Measurements from ENCODE around the gene EIF4E2.

EIF4E2 gene

GRCh38 chr2:232578626-232579025 lies 28.1 kb downstream of the EIF4E2 start:
- no peak for DNase-seq (ENCODE audit: extremely low spot score)
- ChIA-PET POLR2A (no interaction called here), CTCF (interaction anchor here (2.1 kb wide), 1 partner anchor 10 kb away, joined by 5 read pairs; no protein-coding TSS in a partner anchor)
- no peak for TF ChIP-seq CTCF (IDR thresholded peaks at IDR 0.05; ENCODE audit: control extremely low read depth, extremely low read depth, low read depth, missing control alignments)

GRCh38 chr2:232580648-232580981 lies 30.1 kb downstream of the EIF4E2 start:
- ChIA-PET POLR2A (no interaction called here), CTCF (interaction anchor here (1.4 to 2.4 kb wide), 2 partner anchors 9 to 11 kb away, joined by 3 to 9 read pairs; no protein-coding TSS in a partner anchor)
- no peak for DNase-seq (ENCODE audit: extremely low spot score)
- no peak for TF ChIP-seq CTCF (IDR thresholded peaks at IDR 0.05; ENCODE audit: control extremely low read depth, extremely low read depth, low read depth, missing control alignments)

- ChIA-PET POLR2A (no interaction called here), CTCF (no interaction called here)
These were observed 31.2 kb downstream of the EIF4E2 start for GRCh38 chr2:232581725-232582124.

GRCh38 chr2:232584238-232584637 lies 33.7 kb downstream of the EIF4E2 start:
- CTCF ChIA-PET, result interaction anchor here (1.2 kb wide), 1 partner anchor 9 kb away, joined by 4 read pairs; no protein-coding TSS in a partner anchor
- DNase-seq (ENCODE audit: extremely low spot score), result no peak
- no peak for TF ChIP-seq CTCF (IDR thresholded peaks at IDR 0.05; ENCODE audit: control extremely low read depth, extremely low read depth, low read depth, missing control alignments)
- POLR2A ChIA-PET, result no interaction called here

More at GRCh38 chr2:232581725-232582124, 31.2 kb downstream of the EIF4E2 start:
- no peak for DNase-seq (ENCODE audit: extremely low spot score)
- no peak for TF ChIP-seq CTCF (IDR thresholded peaks at IDR 0.05; ENCODE audit: control extremely low read depth, extremely low read depth, low read depth, missing control alignments)

- no peak for DNase-seq (ENCODE audit: extremely low spot score)
- ChIA-PET POLR2A (no interaction called here), CTCF (interaction anchor here (0.8 to 0.9 kb wide), 2 partner anchors 18 to 55 kb away, joined by 3 read pairs; no protein-coding TSS in a partner anchor)
- no peak for TF ChIP-seq CTCF (IDR thresholded peaks at IDR 0.05; ENCODE audit: control extremely low read depth, extremely low read depth, low read depth, missing control alignments)
These were observed 36.5 kb downstream of the EIF4E2 start for GRCh38 chr2:232586943-232587505.

GRCh38 chr2:232587512-232587911 lies 37.0 kb downstream of the EIF4E2 start:
- ChIA-PET CTCF (interaction anchor here (0.9 kb wide), 1 partner anchor 56 kb away, joined by 3 read pairs; no protein-coding TSS in a partner anchor), POLR2A (no interaction called here)
- DNase-seq (ENCODE audit: extremely low spot score), result no peak
- no peak for TF ChIP-seq CTCF (IDR thresholded peaks at IDR 0.05; ENCODE audit: control extremely low read depth, extremely low read depth, low read depth, missing control alignments)

Measured in GM10248 (cell line).